ENCODE measurements around the gene FOXO3. TPM values are rescaled to one million over a fixed set of nuclear protein-coding genes. Genes with fewer than 3 reads are reported as not detected.

FOXO3 gene
- total and polyA plus RNA-seq, 2 of the 8 experiments (the other 6 are each of a cell fraction or from before 2014, with no cell fraction given) = 13.1 to 19.3 TPM

DNA sequence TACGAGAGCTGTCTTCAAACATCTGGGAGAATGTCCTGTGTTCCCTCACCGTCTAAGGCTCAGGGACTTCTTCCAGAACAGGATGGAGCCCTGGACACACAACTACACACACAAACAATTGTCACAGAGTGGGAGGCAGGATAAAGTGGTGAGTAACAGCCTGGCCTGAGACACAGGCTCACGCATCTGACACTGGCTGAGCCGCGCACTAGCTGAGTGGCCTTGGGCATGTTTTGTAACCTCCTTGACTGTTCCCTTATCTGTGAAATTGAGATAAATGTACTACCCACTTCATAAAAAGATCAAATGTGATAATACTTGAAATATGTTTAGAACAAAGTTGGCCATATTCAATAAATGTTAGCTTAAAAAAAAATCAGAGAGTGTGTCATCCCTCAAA, 155.1 kb downstream of the FOXO3 start (continued):
- TF ChIP-seq BCL11A (IDR thresholded peaks at IDR 0.05; ENCODE audit: low read depth in 2 of 2, low read length in 2 of 2) = no peak
- no peak for TF ChIP-seq TAF7 (optimal IDR thresholded peaks at IDR 0.05; ENCODE audit: borderline replicate concordance, low read depth, low read length)
- no peak for TF ChIP-seq SUZ12 (IDR thresholded peaks at IDR 0.05; ENCODE audit: low read length)
- TF ChIP-seq, protein P1, sequence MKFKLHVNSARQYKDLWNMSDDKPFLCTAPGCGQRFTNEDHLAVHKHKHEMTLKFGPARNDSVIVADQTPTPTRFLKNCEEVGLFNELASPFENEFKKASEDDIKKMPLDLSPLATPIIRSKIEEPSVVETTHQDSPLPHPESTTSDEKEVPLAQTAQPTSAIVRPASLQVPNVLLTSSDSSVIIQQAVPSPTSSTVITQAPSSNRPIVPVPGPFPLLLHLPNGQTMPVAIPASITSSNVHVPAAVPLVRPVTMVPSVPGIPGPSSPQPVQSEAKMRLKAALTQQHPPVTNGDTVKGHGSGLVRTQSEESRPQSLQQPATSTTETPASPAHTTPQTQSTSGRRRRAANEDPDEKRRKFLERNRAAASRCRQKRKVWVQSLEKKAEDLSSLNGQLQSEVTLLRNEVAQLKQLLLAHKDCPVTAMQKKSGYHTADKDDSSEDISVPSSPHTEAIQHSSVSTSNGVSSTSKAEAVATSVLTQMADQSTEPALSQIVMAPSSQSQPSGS (IDR thresholded peaks at IDR 0.05; ENCODE audit: low read length) = no peak
